HG02759 (cell line): ENCODE data around the gene GALNT16.
"Not testable (repeated sequence)": the region's sequence is repeated elsewhere in the genome, so short reads cannot be mapped to it uniquely, and the experiment has no call there.

Experiments used
- ATAC-seq: cut with Tn5 transposase; IDR thresholded peaks from one replicate; pipeline ENCODE4 v1.9.1; 2021; ENCODE audit warnings: mild to moderate bottlenecking, moderate library complexity; ENCODE audit not compliant: unreplicated experiment

GALNT16 gene

GRCh38 chr14:69259168-69259526 is 811 bp upstream of the GALNT16 start:
- ATAC-seq = no peak

GRCh38 chr14:69260190-69260860 is 367 bp downstream of the GALNT16 start:
- no peak for ATAC-seq

- peak; percentile 59 for ATAC-seq
These were observed 1.1 kb downstream of the GALNT16 start for GRCh38 chr14:69260861-69261564.

GRCh38 chr14:69261761-69262331 is 1.9 kb downstream of the GALNT16 start:
- ATAC-seq = no peak

- no peak for ATAC-seq
These were observed 2.6 kb downstream of the GALNT16 start for GRCh38 chr14:69262516-69262915.

GRCh38 chr14:69263364-69263763 is 3.4 kb downstream of the GALNT16 start:
- ATAC-seq = no peak

GRCh38 chr14:69263771-69264170 is 3.8 kb downstream of the GALNT16 start:
- ATAC-seq = no peak

GRCh38 chr14:69266572-69267345 is 6.8 kb downstream of the GALNT16 start:
- ATAC-seq = no peak

- ATAC-seq = no peak
These were observed 7.5 kb downstream of the GALNT16 start for GRCh38 chr14:69267492-69267891.

- ATAC-seq = no peak
These were observed 8.3 kb downstream of the GALNT16 start for GRCh38 chr14:69268223-69268622.

- no peak for ATAC-seq
These were observed 8.8 kb downstream of the GALNT16 start for GRCh38 chr14:69268763-69269162.

GRCh38 chr14:69269381-69269780 is 9.4 kb downstream of the GALNT16 start:
- ATAC-seq = no peak

GRCh38 chr14:69270097-69270496 is 10.1 kb downstream of the GALNT16 start:
- ATAC-seq = no peak

GRCh38 chr14:69270795-69271708 is 11.1 kb downstream of the GALNT16 start:
- ATAC-seq = no peak

GRCh38 chr14:69274321-69274720 is 14.4 kb downstream of the GALNT16 start:
- ATAC-seq = no peak

GRCh38 chr14:69275331-69275730 is 15.4 kb downstream of the GALNT16 start:
- no peak for ATAC-seq

GRCh38 chr14:69277356-69277755 is 17.4 kb downstream of the GALNT16 start:
- ATAC-seq = not testable (repeated sequence)

GRCh38 chr14:69280746-69281291 is 20.9 kb downstream of the GALNT16 start:
- no peak for ATAC-seq

GRCh38 chr14:69281450-69282169 is 21.7 kb downstream of the GALNT16 start:
- ATAC-seq = no peak

- no peak for ATAC-seq
These were observed 22.5 kb downstream of the GALNT16 start for GRCh38 chr14:69282448-69282847.
